ENCODE results near the gene OPTC.

- TF ChIP-seq POLR2A (IDR thresholded peaks at IDR 0.05; ENCODE audit: low read depth, low read length) (no peak), TAF1 (IDR thresholded peaks at IDR 0.05; ENCODE audit: borderline replicate concordance, low read depth, low read length) (no peak), POLR2AphosphoS5 (IDR thresholded peaks at IDR 0.05; ENCODE audit: low read depth, low read length) (no peak)
These were observed 56.9 kb downstream of the OPTC start for GRCh38 chr1:203550846-203551245.
